22Rv1 (cell line): ENCODE measurements around the gene CEP128.

ENCODE experiments used
- ZFX ChIP-seq: fragments of 450-650 bp; IDR thresholded peaks from 2 replicates; pipeline ENCODE4 v1.6.1; 2017; ENCODE audit warnings: antibody characterized with exemption, borderline replicate concordance
- TF ChIP-seq, protein P1 (sequence below): fragments of 450-650 bp; IDR thresholded peaks from 2 replicates; pipeline ENCODE4 v1.5.1; 2017; ENCODE audit warnings: mild to moderate bottlenecking

DNA sequence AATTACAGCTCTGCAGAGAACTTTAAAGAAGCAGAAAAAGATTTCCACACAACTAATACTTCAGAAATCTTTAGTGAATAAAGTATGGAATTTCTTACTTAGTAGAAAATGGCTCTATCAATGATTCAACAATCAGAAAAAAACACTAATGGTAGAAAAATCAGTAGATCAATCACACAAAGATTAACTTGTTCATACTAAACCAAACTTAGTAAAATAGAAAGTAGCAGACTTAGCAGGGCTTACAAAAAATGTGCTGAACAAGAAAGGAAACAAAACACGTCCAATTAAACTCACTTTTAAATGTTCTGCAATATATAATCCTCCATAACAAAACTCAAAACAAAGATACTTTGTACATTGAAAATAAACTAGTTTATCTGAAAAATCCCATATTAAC is 38.9 kb downstream of the CEP128 start:
- TF ChIP-seq, protein P1, sequence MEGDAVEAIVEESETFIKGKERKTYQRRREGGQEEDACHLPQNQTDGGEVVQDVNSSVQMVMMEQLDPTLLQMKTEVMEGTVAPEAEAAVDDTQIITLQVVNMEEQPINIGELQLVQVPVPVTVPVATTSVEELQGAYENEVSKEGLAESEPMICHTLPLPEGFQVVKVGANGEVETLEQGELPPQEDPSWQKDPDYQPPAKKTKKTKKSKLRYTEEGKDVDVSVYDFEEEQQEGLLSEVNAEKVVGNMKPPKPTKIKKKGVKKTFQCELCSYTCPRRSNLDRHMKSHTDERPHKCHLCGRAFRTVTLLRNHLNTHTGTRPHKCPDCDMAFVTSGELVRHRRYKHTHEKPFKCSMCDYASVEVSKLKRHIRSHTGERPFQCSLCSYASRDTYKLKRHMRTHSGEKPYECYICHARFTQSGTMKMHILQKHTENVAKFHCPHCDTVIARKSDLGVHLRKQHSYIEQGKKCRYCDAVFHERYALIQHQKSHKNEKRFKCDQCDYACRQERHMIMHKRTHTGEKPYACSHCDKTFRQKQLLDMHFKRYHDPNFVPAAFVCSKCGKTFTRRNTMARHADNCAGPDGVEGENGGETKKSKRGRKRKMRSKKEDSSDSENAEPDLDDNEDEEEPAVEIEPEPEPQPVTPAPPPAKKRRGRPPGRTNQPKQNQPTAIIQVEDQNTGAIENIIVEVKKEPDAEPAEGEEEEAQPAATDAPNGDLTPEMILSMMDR = no peak
- TF ChIP-seq ZFX = no peak
